Esophagus muscularis mucosa (tissue), 4 donors: ENCODE data around the gene FFAR3. TPM values are rescaled to one million over a fixed set of nuclear protein-coding genes. Genes with fewer than 3 reads are reported as not detected.
"Not testable (repeated sequence)": the region's sequence is repeated elsewhere in the genome, so short reads cannot be mapped to it uniquely, and the experiment has no call there.

Experiments
- DNase-seq: peaks from one replicate; pipeline ENCODE4 v3.0.0-alpha.2; 2017; ENCODE audit errors: extremely low spot score
- H3K27ac ChIP-seq, 4 donors: fragments of 200-600 bp; sonication (generic); replicated peaks in 1 of 4; 1 replicate in 3 of 4; 2 replicates in 1 of 4; pipeline ENCODE4 v1.5.1; 2016 to 2019; ENCODE audit warnings: mild to moderate bottlenecking in 1 of 4
- H3K27me3 ChIP-seq, 4 donors: fragments of 200-600 bp; sonication (generic); one replicate each; pipeline versions ENCODE4 v1.5.1 to v1.6.0; 2016 to 2019
- H3K36me3 ChIP-seq, 4 donors: fragments of 200-600 bp; sonication (generic); one replicate each; pipeline ENCODE4 v1.5.1; 2016 to 2019
- H3K4me1 ChIP-seq, 4 donors: fragments of 200-600 bp; sonication (generic); one replicate each; pipeline ENCODE4 v1.5.1; 2016 to 2019
- H3K4me3 ChIP-seq, 4 donors: fragments of 200-600 bp; sonication (generic); 1 replicate in 2 of 4; 2 replicates in 2 of 4; pipeline ENCODE4 v1.5.1; 2016 to 2019; ENCODE audit warnings: mild to moderate bottlenecking in 4 of 4, moderate library complexity in 1 of 4
- H3K9me3 ChIP-seq, 4 donors: fragments of 200-600 bp; sonication (generic); 1 replicate in 3 of 4; 2 replicates in 1 of 4; pipeline ENCODE4 v1.5.1; 2016 to 2019
- CTCF ChIP-seq, 3 experiments: fragments of 200-600 bp in 2 of 3; fragments of 450-650 bp in 1 of 3; sonication (generic) in 2 of 3; IDR thresholded peaks; one replicate each; pipeline ENCODE4 v1.5.1; 2017 to 2019; ENCODE audit warnings: antibody characterized with exemption in 3 of 3, mild to moderate bottlenecking in 2 of 3, moderate library complexity in 1 of 3
- EP300 ChIP-seq: sonication (generic); formaldehyde crosslinking; IDR thresholded peaks from one replicate; pipeline ENCODE4 v1.6.1; 2017; ENCODE audit warnings: antibody characterized with exemption
- POLR2A ChIP-seq: fragments of 450-650 bp; IDR thresholded peaks from one replicate; pipeline ENCODE4 v1.6.1; 2017; ENCODE audit warnings: antibody characterized with exemption, moderate library complexity, mild to moderate bottlenecking, low read depth
- POLR2AphosphoS5 ChIP-seq, 2 donors: sonication (generic); formaldehyde crosslinking; IDR thresholded peaks; one replicate each; pipeline ENCODE4 v1.6.1; 2017; ENCODE audit warnings: antibody characterized with exemption in 2 of 2
- WGBS: methylation state at CpG from one replicate; pipeline ENCODE4 v1.1.5; 2018; 5-methylcytosine and 5-hydroxymethylcytosine counted together
- intact Hi-C: fragments of 100-400 bp; cut with DNase I; formaldehyde crosslinking; loops from one replicate; pipeline ENCODE4 v1.15.1; 2023
- total RNA-seq, 4 donors: library from RNA; depleted of rRNA; stranded (reverse); fragments of >200 nt; gene quantifications; one replicate each; pipeline versions ENCODE4 v1.1.0 to v1.2.1, GENCODE V29; 2016

FFAR3 gene
- total RNA-seq, 4 donors from 2014 or later = 0.17 to 2.3 TPM; not detected in 2

- H3K4me3 ChIP-seq = no peak overlapping the region
- TF ChIP-seq POLR2A = no peak
- TF ChIP-seq CTCF (IDR thresholded peaks at IDR 0.05) = no peak
- no peak for TF ChIP-seq POLR2AphosphoS5 (IDR thresholded peaks at IDR 0.05)
- TF ChIP-seq EP300 = no peak
- WGBS = 74% methylated on average over 12 of the region's 12 CpGs
- no peak overlapping the region for H3K27ac ChIP-seq
- no peaks in the 10 kb centered on the region for H3K4me1 ChIP-seq
- peak; percentile 42 for DNase-seq
- H3K9me3 ChIP-seq = peaks cover 0 to 4% (median 2%) of the 10 kb centered on the region in 4 donors
- intact Hi-C loops = no loop called here
- H3K36me3 ChIP-seq = no peaks in the 10 kb centered on the region
- H3K27me3 ChIP-seq = peaks cover 0 to 10% (median 0%) of the 10 kb centered on the region in 4 donors
These were observed 17.4 kb downstream of the FFAR3 start for GRCh38 chr19:35375505-35376307.

GRCh38 chr19:35377656-35378055 lies 19.4 kb downstream of the FFAR3 start:
- intact Hi-C loops = no loop called here
- H3K4me3 ChIP-seq = no peak overlapping the region
- H3K4me1 ChIP-seq = no peaks in the 10 kb centered on the region
- TF ChIP-seq CTCF (IDR thresholded peaks at IDR 0.05) (no peak), POLR2AphosphoS5 (IDR thresholded peaks at IDR 0.05) (no peak), EP300 (no peak), POLR2A (no peak)
- H3K27ac ChIP-seq = no peak overlapping the region
- peak; percentile 26 for DNase-seq
- no peaks in the 10 kb centered on the region for H3K36me3 ChIP-seq
- peaks cover 0 to 17% (median 0%) of the 10 kb centered on the region in 4 donors for H3K27me3 ChIP-seq
- peaks cover 0 to 4% (median 2%) of the 10 kb centered on the region in 4 donors for H3K9me3 ChIP-seq
- 55% methylated on average over 1 of the region's 1 CpG for WGBS

GRCh38 chr19:35378356-35378755 lies 20.1 kb downstream of the FFAR3 start:
- 91% methylated on average over 3 of the region's 3 CpGs for whole genome bisulfite sequencing
- Histone ChIP-seq H3K27ac (no peak overlapping the region), H3K27me3 (peaks cover 0 to 23% (median 0%) of the 10 kb centered on the region in 4 donors), H3K36me3 (no peaks in the 10 kb centered on the region), H3K4me3 (no peak overlapping the region), H3K9me3 (peaks cover 0 to 4% (median 2%) of the 10 kb centered on the region in 4 donors), H3K4me1 (no peaks in the 10 kb centered on the region)
- intact Hi-C loops = no loop called here
- TF ChIP-seq POLR2A (no peak), CTCF (IDR thresholded peaks at IDR 0.05) (no peak), EP300 (no peak), POLR2AphosphoS5 (IDR thresholded peaks at IDR 0.05) (no peak)
- peak; percentile 53 for DNase-seq

- H3K4me3 ChIP-seq, H3K4me1 ChIP-seq, H3K9me3 ChIP-seq, H3K36me3 ChIP-seq, H3K27ac ChIP-seq, intact Hi-C loops: not testable (repeated sequence)
- H3K27me3 ChIP-seq = peaks cover 0 to 26% (median 0%) of the 10 kb centered on the region in 4 donors
- 94% methylated on average over 5 of the region's 5 CpGs for WGBS
- peak; percentile 12 for DNase-seq
These were observed 21.3 kb downstream of the FFAR3 start for GRCh38 chr19:35379545-35379944.

- no peak overlapping the region for H3K27ac ChIP-seq
These were observed 21.7 kb downstream of the FFAR3 start for GRCh38 chr19:35379992-35380391.

More at GRCh38 chr19:35379992-35380391, 21.7 kb downstream of the FFAR3 start:
- Histone ChIP-seq H3K4me1 (no peaks in the 10 kb centered on the region), H3K4me3 (no peak overlapping the region), H3K9me3 (peaks cover 0 to 4% (median 2%) of the 10 kb centered on the region in 4 donors), H3K36me3 (no peaks in the 10 kb centered on the region), H3K27me3 (peaks cover 0 to 31% (median 0%) of the 10 kb centered on the region in 4 donors)
- intact Hi-C loops = no loop called here
- 15% methylated on average over 1 of the region's 1 CpG for WGBS
- no peak for TF ChIP-seq CTCF (IDR thresholded peaks at IDR 0.05)
- TF ChIP-seq POLR2A = no peak
- no peak for TF ChIP-seq POLR2AphosphoS5 (IDR thresholded peaks at IDR 0.05)
- TF ChIP-seq EP300 = no peak
- peak; percentile 39 for DNase-seq
